Measurements from ENCODE around the gene PUSL1.

Gene PUSL1

GRCh38 chr1:1360506-1361169 lies 52.2 kb downstream of the PUSL1 start:
- no peak for TF ChIP-seq CTCF (IDR thresholded peaks at IDR 0.05)
- peak; percentile 90 for DNase-seq (ENCODE audit: low spot score)
- Histone ChIP-seq H3K4me3 (peak overlapping the region; percentile 25), H3K27ac (peak overlapping the region; percentile 81 to 95)
